PFSK-1 (cell line): ENCODE data around the gene GPR137C.

Experiments
- POLR2AphosphoS5 ChIP-seq: IDR thresholded peaks from 2 replicates; pipeline ENCODE4 v1.6.1; 2012; ENCODE audit warnings: low read depth, mild to moderate bottlenecking, control low read depth, low read length, moderate library complexity
- SIN3A ChIP-seq: IDR thresholded peaks from 2 replicates; pipeline ENCODE4 v1.6.1; 2012; ENCODE audit warnings: mild to moderate bottlenecking, low read length, moderate library complexity, borderline replicate concordance; ENCODE audit not compliant: insufficient read depth

GRCh38 chr14:52598568-52598967 is 45.9 kb downstream of the GPR137C start:
- TF ChIP-seq POLR2AphosphoS5 = no peak
- TF ChIP-seq SIN3A = no peak
